ENCODE measurements around the gene ATP2B2. TPM values are rescaled to one million over a fixed set of nuclear protein-coding genes. Genes with fewer than 3 reads are reported as not detected.

The ATP2B2 gene
- total RNA-seq, 1 experiment from 2014 or later = not detected

- Histone ChIP-seq H3K4me1 (ENCODE audit: control insufficient read depth in 1 of 2, insufficient read depth in 2 of 2, low read length in 2 of 2) (no peaks in the 10 kb centered on the region), H3K4me3 (replicated peaks in 1 of 2; ENCODE audit: low read depth in 1 of 2, low read length in 2 of 2) (no peak overlapping the region), H3K9me2 (ENCODE audit: insufficient read depth) (no peaks in the 10 kb centered on the region), H3K36me3 (ENCODE audit: control insufficient read depth in 1 of 2, insufficient read depth in 2 of 2, low read length in 2 of 2) (no peaks in the 10 kb centered on the region), H3K9ac (ENCODE audit: low read length) (no peak overlapping the region), H3K9me3 (ENCODE audit: control insufficient read depth in 1 of 2, insufficient read depth in 1 of 2, low read depth in 1 of 2, low read length in 2 of 2) (no peaks in the 10 kb centered on the region), H3K27ac (ENCODE audit: low read depth, low read length) (no peak overlapping the region), H3K4me2 (ENCODE audit: low read length) (no peak overlapping the region), H4K20me1 (ENCODE audit: insufficient read depth) (no peaks in the 10 kb centered on the region), H3K79me2 (ENCODE audit: insufficient read depth, low read length) (no peaks in the 10 kb centered on the region), H2AFZ (ENCODE audit: low read depth, low read length, poor library complexity, severe bottlenecking) (no peak overlapping the region), H3K27me3 (ENCODE audit: insufficient read depth, low read length) (no peaks in the 10 kb centered on the region)
- TF ChIP-seq EGR1 (IDR thresholded peaks at IDR 0.05; ENCODE audit: low read depth) = no peak
- TF ChIP-seq POLR2A (IDR thresholded peaks at IDR 0.05; ENCODE audit: borderline replicate concordance, extremely low read depth, insufficient read depth, insufficient read length) = no peak
- no peak for TF ChIP-seq JUND (IDR thresholded peaks at IDR 0.05)
- TF ChIP-seq ZFX (IDR thresholded peaks at IDR 0.05) = no peak
- TF ChIP-seq, protein P1, sequence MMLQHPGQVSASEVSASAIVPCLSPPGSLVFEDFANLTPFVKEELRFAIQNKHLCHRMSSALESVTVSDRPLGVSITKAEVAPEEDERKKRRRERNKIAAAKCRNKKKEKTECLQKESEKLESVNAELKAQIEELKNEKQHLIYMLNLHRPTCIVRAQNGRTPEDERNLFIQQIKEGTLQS (IDR thresholded peaks at IDR 0.05) = no peak
- no TSS peak for BruUV-seq (replicated peaks)
- ChIA-PET POLR2A (no interaction called here), CTCF (no interaction called here), RAD21 (ENCODE audit: low non-redundant PET in 1 of 2, low total read pairs in 2 of 2, uncharacterized antibody in 2 of 2, unreplicated experiment in 2 of 2) (no interaction called here)
- intact Hi-C loops (cut with micrococcal nuclease) = no loop called here
- DNase-seq (ENCODE audit: low read depth, low spot score) = no peak
- ATAC-seq = no peak
Observed at GRCh38 chr3:10483686-10484345, 21.6 kb downstream of the ATP2B2 start.

DNA sequence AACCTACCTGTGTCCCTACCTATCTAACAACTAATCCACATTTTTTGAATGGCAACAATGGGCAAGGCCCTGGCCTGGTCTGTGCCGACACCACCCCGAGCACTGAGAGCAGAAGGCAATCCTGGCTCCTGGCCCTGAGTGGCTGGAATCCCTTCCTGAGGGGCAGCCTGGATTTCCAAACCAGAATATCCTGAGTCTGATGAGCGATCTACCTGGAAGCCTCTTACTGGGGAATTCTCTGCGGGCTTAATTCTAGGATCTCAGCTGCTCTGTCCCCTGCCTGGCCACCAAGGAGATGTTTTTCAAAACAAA, 22.1 kb downstream of the ATP2B2 start:
- ATAC-seq (no peak), DNase-seq (ENCODE audit: low read depth, low spot score) (no peak)
- POLR2A ChIA-PET = no interaction called here
- Histone ChIP-seq H2AFZ (ENCODE audit: low read depth, low read length, poor library complexity, severe bottlenecking) (no peak overlapping the region), H3K4me3 (replicated peaks in 1 of 2; ENCODE audit: low read depth in 1 of 2, low read length in 2 of 2) (no peak overlapping the region), H3K36me3 (ENCODE audit: control insufficient read depth in 1 of 2, insufficient read depth in 2 of 2, low read length in 2 of 2) (no peaks in the 10 kb centered on the region), H3K9me2 (ENCODE audit: insufficient read depth) (no peaks in the 10 kb centered on the region), H3K27me3 (ENCODE audit: insufficient read depth, low read length) (no peaks in the 10 kb centered on the region), H3K27ac (ENCODE audit: low read depth, low read length) (no peak overlapping the region), H3K79me2 (ENCODE audit: insufficient read depth, low read length) (no peaks in the 10 kb centered on the region), H4K20me1 (ENCODE audit: insufficient read depth) (no peaks in the 10 kb centered on the region), H3K9ac (ENCODE audit: low read length) (no peak overlapping the region), H3K9me3 (ENCODE audit: control insufficient read depth in 1 of 2, insufficient read depth in 1 of 2, low read depth in 1 of 2, low read length in 2 of 2) (no peaks in the 10 kb centered on the region), H3K4me2 (ENCODE audit: low read length) (no peak overlapping the region), H3K4me1 (ENCODE audit: control insufficient read depth in 1 of 2, insufficient read depth in 2 of 2, low read length in 2 of 2) (no peaks in the 10 kb centered on the region)
- CTCF ChIA-PET = no interaction called here
- RAD21 ChIA-PET (ENCODE audit: low non-redundant PET in 1 of 2, low total read pairs in 2 of 2, uncharacterized antibody in 2 of 2, unreplicated experiment in 2 of 2) = no interaction called here
- BruUV-seq (replicated peaks) = no TSS peak
- intact Hi-C loops (cut with micrococcal nuclease) = no loop called here
- TF ChIP-seq FOSL1 (IDR thresholded peaks at IDR 0.05; ENCODE audit: low read depth) (no peak), ZFX (IDR thresholded peaks at IDR 0.05) (no peak), RAD21 (IDR thresholded peaks at IDR 0.05; ENCODE audit: low read depth) (no peak), SRF (IDR thresholded peaks at IDR 0.05; ENCODE audit: low read depth) (no peak), CEBPB (IDR thresholded peaks at IDR 0.05; ENCODE audit: low read depth) (no peak), EGR1 (IDR thresholded peaks at IDR 0.05; ENCODE audit: low read depth) (no peak), JUND (IDR thresholded peaks at IDR 0.05) (no peak), ZNF274 (IDR thresholded peaks at IDR 0.05; ENCODE audit: low read depth, low read length) (no peak)
- TF ChIP-seq, protein P2, sequence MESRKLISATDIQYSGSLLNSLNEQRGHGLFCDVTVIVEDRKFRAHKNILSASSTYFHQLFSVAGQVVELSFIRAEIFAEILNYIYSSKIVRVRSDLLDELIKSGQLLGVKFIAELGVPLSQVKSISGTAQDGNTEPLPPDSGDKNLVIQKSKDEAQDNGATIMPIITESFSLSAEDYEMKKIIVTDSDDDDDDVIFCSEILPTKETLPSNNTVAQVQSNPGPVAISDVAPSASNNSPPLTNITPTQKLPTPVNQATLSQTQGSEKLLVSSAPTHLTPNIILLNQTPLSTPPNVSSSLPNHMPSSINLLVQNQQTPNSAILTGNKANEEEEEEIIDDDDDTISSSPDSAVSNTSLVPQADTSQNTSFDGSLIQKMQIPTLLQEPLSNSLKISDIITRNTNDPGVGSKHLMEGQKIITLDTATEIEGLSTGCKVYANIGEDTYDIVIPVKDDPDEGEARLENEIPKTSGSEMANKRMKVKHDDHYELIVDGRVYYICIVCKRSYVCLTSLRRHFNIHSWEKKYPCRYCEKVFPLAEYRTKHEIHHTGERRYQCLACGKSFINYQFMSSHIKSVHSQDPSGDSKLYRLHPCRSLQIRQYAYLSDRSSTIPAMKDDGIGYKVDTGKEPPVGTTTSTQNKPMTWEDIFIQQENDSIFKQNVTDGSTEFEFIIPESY (IDR thresholded peaks at IDR 0.05; ENCODE audit: extremely low read depth, insufficient replicate concordance, low read length) = no peak
- TF ChIP-seq, protein P3, sequence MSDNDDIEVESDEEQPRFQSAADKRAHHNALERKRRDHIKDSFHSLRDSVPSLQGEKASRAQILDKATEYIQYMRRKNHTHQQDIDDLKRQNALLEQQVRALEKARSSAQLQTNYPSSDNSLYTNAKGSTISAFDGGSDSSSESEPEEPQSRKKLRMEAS (IDR thresholded peaks at IDR 0.05) = no peak
- TF ChIP-seq, protein P4, sequence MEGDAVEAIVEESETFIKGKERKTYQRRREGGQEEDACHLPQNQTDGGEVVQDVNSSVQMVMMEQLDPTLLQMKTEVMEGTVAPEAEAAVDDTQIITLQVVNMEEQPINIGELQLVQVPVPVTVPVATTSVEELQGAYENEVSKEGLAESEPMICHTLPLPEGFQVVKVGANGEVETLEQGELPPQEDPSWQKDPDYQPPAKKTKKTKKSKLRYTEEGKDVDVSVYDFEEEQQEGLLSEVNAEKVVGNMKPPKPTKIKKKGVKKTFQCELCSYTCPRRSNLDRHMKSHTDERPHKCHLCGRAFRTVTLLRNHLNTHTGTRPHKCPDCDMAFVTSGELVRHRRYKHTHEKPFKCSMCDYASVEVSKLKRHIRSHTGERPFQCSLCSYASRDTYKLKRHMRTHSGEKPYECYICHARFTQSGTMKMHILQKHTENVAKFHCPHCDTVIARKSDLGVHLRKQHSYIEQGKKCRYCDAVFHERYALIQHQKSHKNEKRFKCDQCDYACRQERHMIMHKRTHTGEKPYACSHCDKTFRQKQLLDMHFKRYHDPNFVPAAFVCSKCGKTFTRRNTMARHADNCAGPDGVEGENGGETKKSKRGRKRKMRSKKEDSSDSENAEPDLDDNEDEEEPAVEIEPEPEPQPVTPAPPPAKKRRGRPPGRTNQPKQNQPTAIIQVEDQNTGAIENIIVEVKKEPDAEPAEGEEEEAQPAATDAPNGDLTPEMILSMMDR (IDR thresholded peaks at IDR 0.05 in 2 of 3, conservative IDR thresholded peaks at IDR 0.05 in 1 of 3; ENCODE audit: borderline replicate concordance in 1 of 3, insufficient read depth in 1 of 3, low read depth in 2 of 3, low read length in 2 of 3) = no peak

All from HCT116 (cell line).